ENCODE results near the gene POLD2.

POLD2 gene

DNA sequence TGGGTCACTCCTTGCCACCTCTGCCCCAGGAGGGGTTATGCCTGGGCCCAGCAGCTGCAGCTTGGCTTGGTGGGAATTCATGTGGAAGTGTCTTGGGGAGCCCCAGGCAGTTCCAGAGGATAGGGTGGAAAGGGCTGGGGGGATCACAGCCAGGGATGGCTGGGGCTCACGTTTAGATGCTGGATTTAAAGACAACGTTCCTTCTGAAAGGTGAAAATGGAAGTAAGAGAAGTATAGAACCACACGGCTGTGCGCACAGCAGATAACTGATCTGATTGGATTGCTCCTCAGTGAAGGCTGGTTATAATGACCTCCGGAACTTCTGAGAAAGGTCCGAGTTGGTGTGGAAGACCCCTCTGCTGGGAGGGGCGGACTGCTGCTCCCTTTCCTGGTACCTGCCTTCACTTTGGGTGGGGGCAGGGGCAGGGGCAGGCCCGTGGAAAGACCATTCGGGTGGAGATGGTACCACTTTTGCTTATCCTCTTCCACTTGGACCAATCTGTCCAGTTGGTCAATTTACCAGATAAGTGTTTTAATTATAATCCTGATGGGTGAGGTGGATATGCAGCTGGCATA lies 25.7 kb upstream of the POLD2 start:
- Histone ChIP-seq H3K4me3 (ENCODE audit: low read length) (no peak overlapping the region), H3K4me1 (ENCODE audit: insufficient read depth, low read length) (no peaks in the 10 kb centered on the region), H3K27me3 (ENCODE audit: insufficient read depth, low read length) (peaks cover 66% of the 10 kb centered on the region), H3K9me3 (ENCODE audit: low read length) (peaks cover 2% of the 10 kb centered on the region), H2AFZ (ENCODE audit: low read depth, low read length) (no peak overlapping the region), H3K36me3 (ENCODE audit: insufficient read depth, low read length) (no peaks in the 10 kb centered on the region)

GRCh38 chr7:44148166-44148565 lies 24.8 kb upstream of the POLD2 start:
- Histone ChIP-seq H3K27me3 (ENCODE audit: insufficient read depth, low read length) (peaks cover 70% of the 10 kb centered on the region), H3K4me3 (ENCODE audit: low read length) (no peak overlapping the region), H3K9me3 (ENCODE audit: low read length) (peaks cover 2% of the 10 kb centered on the region), H3K4me1 (ENCODE audit: insufficient read depth, low read length) (no peaks in the 10 kb centered on the region), H3K36me3 (ENCODE audit: insufficient read depth, low read length) (no peaks in the 10 kb centered on the region), H2AFZ (ENCODE audit: low read depth, low read length) (no peak overlapping the region)

DNA sequence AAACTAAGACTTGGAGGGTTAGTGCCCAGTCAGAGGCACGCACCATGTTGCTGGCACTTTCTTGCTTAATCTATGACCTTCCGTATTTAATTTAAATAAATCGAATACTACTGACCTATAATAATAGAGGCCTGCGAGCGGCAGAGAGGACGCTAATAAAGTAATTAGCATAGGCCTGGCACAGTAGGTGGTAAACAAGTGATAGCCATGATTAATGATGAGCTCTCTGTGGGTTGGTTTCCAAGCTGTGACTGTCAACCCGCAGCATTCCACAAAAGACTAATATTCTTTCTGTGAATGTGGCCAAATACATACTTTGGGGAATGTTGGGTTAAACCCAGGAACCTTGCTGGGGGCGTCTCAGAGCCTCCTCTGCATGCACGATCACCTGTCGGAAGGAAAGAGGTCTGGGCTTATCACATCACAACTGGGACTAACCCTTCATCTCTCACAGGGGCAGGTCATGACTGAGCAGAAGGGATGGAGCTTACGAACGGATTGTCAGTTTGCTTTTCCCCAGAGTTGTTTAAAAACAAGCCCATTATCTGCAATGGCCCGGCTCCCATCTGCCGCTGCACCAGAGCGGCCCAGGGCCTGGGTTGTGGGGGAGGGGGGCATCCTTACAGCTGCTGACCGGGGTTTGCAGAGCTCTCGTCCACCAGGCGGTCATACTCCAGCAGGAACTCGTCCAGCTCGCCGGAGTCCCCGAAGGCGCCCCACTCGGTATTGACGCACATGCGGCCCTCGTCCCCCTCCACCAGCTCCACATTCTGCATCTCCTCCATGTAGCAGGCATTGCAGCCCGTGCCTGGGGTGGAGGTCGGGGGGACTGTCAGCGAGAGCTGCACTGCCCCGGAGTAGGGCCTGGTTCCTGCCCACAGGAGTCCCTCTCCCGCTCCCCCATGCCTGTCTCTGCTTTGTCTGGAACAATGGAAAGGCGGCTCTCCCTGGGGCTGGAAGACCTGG lies 24.0 kb upstream of the POLD2 start:
- Histone ChIP-seq H3K4me3 (ENCODE audit: low read length) (no peak overlapping the region), H3K4me1 (ENCODE audit: insufficient read depth, low read length) (no peaks in the 10 kb centered on the region), H3K27me3 (ENCODE audit: insufficient read depth, low read length) (peaks cover 70% of the 10 kb centered on the region), H3K9me3 (ENCODE audit: low read length) (peaks cover 2% of the 10 kb centered on the region), H3K36me3 (ENCODE audit: insufficient read depth, low read length) (no peaks in the 10 kb centered on the region), H2AFZ (ENCODE audit: low read depth, low read length) (no peak overlapping the region)

- Histone ChIP-seq H3K27me3 (ENCODE audit: insufficient read depth, low read length) (peaks cover 65% of the 10 kb centered on the region), H2AFZ (ENCODE audit: low read depth, low read length) (no peak overlapping the region), H3K4me1 (ENCODE audit: insufficient read depth, low read length) (no peaks in the 10 kb centered on the region), H3K9me3 (ENCODE audit: low read length) (peaks cover 2% of the 10 kb centered on the region), H3K4me3 (ENCODE audit: low read length) (no peak overlapping the region), H3K36me3 (ENCODE audit: insufficient read depth, low read length) (no peaks in the 10 kb centered on the region)
These were observed 22.9 kb upstream of the POLD2 start for GRCh38 chr7:44145969-44146911.

DNA sequence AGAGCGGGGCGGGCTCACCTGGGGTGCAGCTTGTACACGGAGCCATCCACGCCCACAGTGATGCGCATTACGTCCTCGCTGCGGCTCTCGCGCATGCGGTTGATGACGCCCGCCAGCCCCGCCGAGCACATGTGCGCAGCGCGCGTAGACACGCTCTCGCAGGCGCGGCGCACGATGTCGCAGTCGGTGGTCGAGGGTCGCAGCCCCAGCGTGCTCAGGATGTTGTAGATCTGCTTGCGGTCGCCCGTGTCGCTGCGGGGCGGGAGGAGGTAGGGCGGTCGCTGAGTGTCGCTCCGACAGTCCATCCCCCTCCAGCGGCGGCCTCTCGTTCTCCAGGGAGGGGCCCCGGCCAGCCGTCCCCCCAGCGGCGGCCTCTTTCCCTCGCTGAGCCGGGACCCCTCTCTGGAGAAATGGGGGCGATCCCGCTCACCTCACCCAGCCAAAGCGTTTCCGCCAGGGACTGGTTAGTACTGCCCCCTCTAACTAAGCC lies 22.2 kb upstream of the POLD2 start:
- H2AFZ ChIP-seq (ENCODE audit: low read depth, low read length), result no peak overlapping the region
- H3K36me3 ChIP-seq (ENCODE audit: insufficient read depth, low read length), result no peaks in the 10 kb centered on the region
- H3K4me3 ChIP-seq (ENCODE audit: low read length), result no peak overlapping the region
- no peaks in the 10 kb centered on the region for H3K4me1 ChIP-seq (ENCODE audit: insufficient read depth, low read length)
- H3K27me3 ChIP-seq (ENCODE audit: insufficient read depth, low read length), result peaks cover 60% of the 10 kb centered on the region
- peaks cover 2% of the 10 kb centered on the region for H3K9me3 ChIP-seq (ENCODE audit: low read length)

GRCh38 chr7:44144968-44145478 lies 21.7 kb upstream of the POLD2 start:
- no peaks in the 10 kb centered on the region for H3K36me3 ChIP-seq (ENCODE audit: insufficient read depth, low read length)
- peaks cover 2% of the 10 kb centered on the region for H3K9me3 ChIP-seq (ENCODE audit: low read length)
- peaks cover 56% of the 10 kb centered on the region for H3K27me3 ChIP-seq (ENCODE audit: insufficient read depth, low read length)
- no peak overlapping the region for H3K4me3 ChIP-seq (ENCODE audit: low read length)
- H2AFZ ChIP-seq (ENCODE audit: low read depth, low read length), result no peak overlapping the region
- no peaks in the 10 kb centered on the region for H3K4me1 ChIP-seq (ENCODE audit: insufficient read depth, low read length)

- Histone ChIP-seq H3K36me3 (ENCODE audit: insufficient read depth, low read length) (no peaks in the 10 kb centered on the region), H3K4me3 (ENCODE audit: low read length) (no peak overlapping the region), H3K9me3 (ENCODE audit: low read length) (peaks cover 2% of the 10 kb centered on the region), H2AFZ (ENCODE audit: low read depth, low read length) (no peak overlapping the region), H3K4me1 (ENCODE audit: insufficient read depth, low read length) (no peaks in the 10 kb centered on the region), H3K27me3 (ENCODE audit: insufficient read depth, low read length) (peaks cover 51% of the 10 kb centered on the region)
These were observed 21.1 kb upstream of the POLD2 start for GRCh38 chr7:44144426-44144967.

DNA sequence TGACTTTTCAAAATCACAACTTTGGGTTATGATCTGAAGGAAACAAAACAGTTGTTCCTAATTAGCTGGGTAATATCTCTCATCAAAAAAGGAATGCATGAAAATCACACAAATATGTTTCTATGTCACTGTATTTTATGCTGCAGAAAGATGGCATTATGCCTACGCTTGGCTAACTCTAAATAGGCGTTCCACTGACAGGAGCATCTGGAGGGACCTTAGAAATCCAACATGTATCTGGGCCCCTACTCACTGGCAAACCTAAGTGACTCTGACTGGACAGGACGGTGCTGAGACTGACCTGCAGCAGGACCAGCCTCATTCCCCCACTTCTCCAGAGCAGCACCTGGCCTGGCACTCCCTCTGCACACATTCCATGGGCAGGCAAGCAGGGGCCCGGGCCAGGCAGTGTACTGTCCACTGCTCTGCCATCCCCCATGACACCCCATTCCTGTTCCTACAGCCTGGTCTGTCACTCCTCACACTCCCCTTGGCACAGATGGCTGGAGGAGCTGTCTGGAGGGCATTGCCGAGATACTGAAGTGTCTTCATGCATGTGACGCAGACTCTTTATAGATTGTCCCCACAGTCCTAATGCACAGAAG lies 20.4 kb upstream of the POLD2 start:
- Histone ChIP-seq H3K4me3 (ENCODE audit: low read length) (no peak overlapping the region), H3K36me3 (ENCODE audit: insufficient read depth, low read length) (no peaks in the 10 kb centered on the region), H2AFZ (ENCODE audit: low read depth, low read length) (no peak overlapping the region), H3K27me3 (ENCODE audit: insufficient read depth, low read length) (peaks cover 48% of the 10 kb centered on the region), H3K4me1 (ENCODE audit: insufficient read depth, low read length) (no peaks in the 10 kb centered on the region), H3K9me3 (ENCODE audit: low read length) (peaks cover 2% of the 10 kb centered on the region)

GRCh38 chr7:44142028-44142427 lies 18.7 kb upstream of the POLD2 start:
- no peaks in the 10 kb centered on the region for H3K4me1 ChIP-seq (ENCODE audit: insufficient read depth, low read length)
- H3K36me3 ChIP-seq (ENCODE audit: insufficient read depth, low read length), result no peaks in the 10 kb centered on the region
- H3K9me3 ChIP-seq (ENCODE audit: low read length), result peaks cover 2% of the 10 kb centered on the region
- H3K27me3 ChIP-seq (ENCODE audit: insufficient read depth, low read length), result peaks cover 34% of the 10 kb centered on the region
- H2AFZ ChIP-seq (ENCODE audit: low read depth, low read length), result no peak overlapping the region
- H3K4me3 ChIP-seq (ENCODE audit: low read length), result no peak overlapping the region

GRCh38 chr7:44141221-44141850 lies 18.0 kb upstream of the POLD2 start, which contains the start of gene MYL7:
Gene MYL7, minus strand, starts transcription at chr7:44141332. Its CDS starts 27 bp downstream, at chr7:44141305.
- H3K9me3 ChIP-seq (ENCODE audit: low read length), result peaks cover 2% of the 10 kb centered on the region
- no peak within 1 kb of the TSS for H2AFZ ChIP-seq (ENCODE audit: low read depth, low read length)
- H3K36me3 ChIP-seq (ENCODE audit: insufficient read depth, low read length), result no peaks in the 10 kb centered on the region
- H3K27me3 ChIP-seq (ENCODE audit: insufficient read depth, low read length), result peaks cover 28% of the 10 kb centered on the region
- no peaks in the 10 kb centered on the region for H3K4me1 ChIP-seq (ENCODE audit: insufficient read depth, low read length)
- H3K4me3 ChIP-seq (ENCODE audit: low read length), result no peak within 1 kb of the TSS

- Histone ChIP-seq H3K36me3 (ENCODE audit: insufficient read depth, low read length) (no peaks in the 10 kb centered on the region), H3K9me3 (ENCODE audit: low read length) (peaks cover 2% of the 10 kb centered on the region), H3K4me1 (ENCODE audit: insufficient read depth, low read length) (no peaks in the 10 kb centered on the region), H3K4me3 (ENCODE audit: low read length) (no peak overlapping the region), H3K27me3 (ENCODE audit: insufficient read depth, low read length) (peaks cover 24% of the 10 kb centered on the region), H2AFZ (ENCODE audit: low read depth, low read length) (no peak overlapping the region)
These were observed 17.0 kb upstream of the POLD2 start for GRCh38 chr7:44140341-44140740.

Data from neuron (in vitro differentiated cells).